ENCODE data around the gene KCNJ10. TPM values are rescaled to one million over a fixed set of nuclear protein-coding genes. Genes with fewer than 3 reads are reported as not detected.

Gene KCNJ10
- total RNA-seq, 1 experiment from 2014 or later, result 1.4 TPM

DNA sequence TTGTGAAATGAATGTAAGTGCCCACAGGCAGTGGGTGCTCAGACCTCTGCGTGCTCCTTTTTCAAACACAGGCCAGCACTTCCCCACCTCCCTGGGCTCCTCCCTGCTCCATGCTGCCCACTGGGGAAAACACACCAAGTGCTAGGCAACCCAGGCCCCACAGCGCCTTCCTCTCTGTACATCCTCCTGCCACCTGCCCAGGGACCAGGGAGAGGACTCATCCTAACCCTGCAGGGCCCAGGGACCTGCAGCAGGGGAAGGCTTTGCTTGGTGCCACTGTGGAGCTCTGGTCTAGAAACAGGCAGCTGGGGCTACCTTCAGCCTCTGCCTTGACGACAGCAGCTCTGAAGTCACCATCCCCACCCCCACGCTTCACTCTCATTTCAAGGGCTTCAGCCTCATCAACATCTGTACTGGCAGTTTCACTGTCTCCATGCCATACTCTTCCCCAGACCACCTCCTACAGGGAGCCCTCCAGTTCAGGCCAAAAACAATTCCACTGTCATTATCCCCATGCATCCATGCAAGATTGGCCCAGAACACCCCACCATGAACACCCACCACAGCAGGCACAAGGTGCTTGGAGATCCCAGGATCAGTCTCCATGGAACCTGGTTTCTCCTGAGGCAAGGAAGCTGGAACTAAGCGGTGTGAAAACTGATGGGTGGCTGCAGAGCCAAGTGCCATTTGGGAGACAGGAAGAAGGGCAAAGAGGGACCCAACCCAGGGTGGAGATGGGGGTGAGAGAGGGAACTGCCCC, 27.4 kb upstream of the KCNJ10 start:
- ATAC-seq (no peak), DNase-seq (ENCODE audit: low spot score) (no peak)
- H3K27ac Mint-ChIP-seq, result peak overlapping the region; percentile 87
- H3K27me3 Mint-ChIP-seq (ENCODE audit: low read depth), result peaks cover 5% of the 10 kb centered on the region; the same call in 1 of the 2 replicates
- H3K36me3 Mint-ChIP-seq, result peaks cover 16% of the 10 kb centered on the region
- peak overlapping the region; percentile 87 for H3K4me3 Mint-ChIP-seq
- TF ChIP-seq CREM (CRISPR knock-in tag; IDR thresholded peaks at IDR 0.05), result 0 out of 2 replicates have a peak, but pooled peaks have one; percentile 21
- no peak for TF ChIP-seq ZNF416 (CRISPR knock-in tag; IDR thresholded peaks at IDR 0.05)
- ChIA-PET CTCF (interaction anchor here (1.2 to 6.5 kb wide), 15 partner anchors 11 to 319 kb away, joined by 3 to 170 read pairs (median 13); partner anchors contain the start of gene ATP1A2), POLR2A (interaction anchor here (0.8 to 2.1 kb wide), 5 partner anchors 9 to 165 kb away, joined by 3 to 6 read pairs (median 4); partner anchors contain the start of gene DCAF8)
- no peaks in the 10 kb centered on the region for H3K9me3 Mint-ChIP-seq
- peaks cover 57% of the 10 kb centered on the region for H3K4me1 Mint-ChIP-seq

DNA sequence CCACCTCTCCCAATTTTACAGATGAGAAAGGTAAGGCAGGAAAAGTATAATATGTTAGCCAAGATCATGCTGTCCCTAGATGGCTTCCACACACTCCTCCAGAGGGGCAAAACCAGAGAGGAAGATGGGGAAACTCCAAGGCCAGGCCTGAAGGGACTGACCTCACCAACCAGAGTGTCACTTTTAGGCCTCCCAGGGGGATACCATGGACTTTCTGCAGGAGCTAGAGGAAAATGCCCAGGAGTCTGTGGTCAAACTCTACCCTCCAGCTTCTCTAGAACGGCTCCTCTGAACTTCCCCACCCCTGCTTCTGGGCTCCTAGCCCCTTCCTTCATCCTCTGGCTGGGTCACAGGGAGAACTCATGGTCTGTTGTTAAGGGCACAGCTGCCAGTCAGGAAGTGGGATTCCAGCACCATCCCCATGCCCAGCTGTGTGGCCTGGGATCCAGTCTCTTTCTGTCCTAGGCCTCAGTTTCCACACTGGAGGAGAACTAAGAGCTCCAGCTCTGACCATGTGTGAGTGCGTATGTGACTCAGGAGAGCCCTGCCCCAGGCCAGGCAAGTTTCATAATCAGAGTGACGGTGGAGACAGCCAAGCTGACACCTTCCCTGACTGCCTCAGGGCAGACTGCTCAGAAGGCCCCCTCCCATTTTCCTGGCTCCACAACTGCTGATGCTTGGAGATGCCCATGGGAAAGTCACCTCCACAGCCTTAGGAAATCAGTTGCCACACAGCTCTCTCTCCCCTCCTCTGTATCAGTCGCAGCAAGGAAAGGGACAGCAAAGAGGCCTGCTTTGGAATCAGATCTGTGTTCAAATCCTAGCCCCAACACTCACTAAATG, 26.5 kb upstream of the KCNJ10 start:
- peaks cover 5% of the 10 kb centered on the region; the same call in 1 of the 2 replicates for H3K27me3 Mint-ChIP-seq (ENCODE audit: low read depth)
- peak overlapping the region; percentile 87 for H3K4me3 Mint-ChIP-seq
- CTCF ChIA-PET, result interaction anchor here (0.7 to 6.5 kb wide), 19 partner anchors 11 to 320 kb away, joined by 3 to 170 read pairs (median 7); partner anchors contain the start of genes ATP1A2 and KCNJ9
- peaks cover 50% of the 10 kb centered on the region for H3K4me1 Mint-ChIP-seq
- DNase-seq (ENCODE audit: low spot score) (no peak), ATAC-seq (no peak)
- TF ChIP-seq, protein P1, sequence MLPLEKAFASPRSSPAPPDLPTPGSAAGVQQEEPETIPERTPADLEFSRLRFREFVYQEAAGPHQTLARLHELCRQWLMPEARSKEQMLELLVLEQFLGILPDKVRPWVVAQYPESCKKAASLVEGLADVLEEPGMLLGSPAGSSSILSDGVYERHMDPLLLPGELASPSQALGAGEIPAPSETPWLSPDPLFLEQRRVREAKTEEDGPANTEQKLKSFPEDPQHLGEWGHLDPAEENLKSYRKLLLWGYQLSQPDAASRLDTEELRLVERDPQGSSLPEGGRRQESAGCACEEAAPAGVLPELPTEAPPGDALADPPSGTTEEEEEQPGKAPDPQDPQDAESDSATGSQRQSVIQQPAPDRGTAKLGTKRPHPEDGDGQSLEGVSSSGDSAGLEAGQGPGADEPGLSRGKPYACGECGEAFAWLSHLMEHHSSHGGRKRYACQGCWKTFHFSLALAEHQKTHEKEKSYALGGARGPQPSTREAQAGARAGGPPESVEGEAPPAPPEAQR (CRISPR knock-in tag; IDR thresholded peaks at IDR 0.05), result no peak
- TF ChIP-seq KAT7 (CRISPR knock-in tag; IDR thresholded peaks at IDR 0.05; ENCODE audit: borderline replicate concordance), result 0 out of 2 replicates have a peak, but pooled peaks have one; percentile 64
- no peaks in the 10 kb centered on the region for H3K9me3 Mint-ChIP-seq
- POLR2A ChIA-PET, result interaction anchor here (1.3 kb wide), 1 partner anchor 9 kb away, joined by 4 read pairs; no protein-coding TSS in a partner anchor
- peaks cover 22% of the 10 kb centered on the region for H3K36me3 Mint-ChIP-seq
- peak overlapping the region; percentile 87 for H3K27ac Mint-ChIP-seq

DNA sequence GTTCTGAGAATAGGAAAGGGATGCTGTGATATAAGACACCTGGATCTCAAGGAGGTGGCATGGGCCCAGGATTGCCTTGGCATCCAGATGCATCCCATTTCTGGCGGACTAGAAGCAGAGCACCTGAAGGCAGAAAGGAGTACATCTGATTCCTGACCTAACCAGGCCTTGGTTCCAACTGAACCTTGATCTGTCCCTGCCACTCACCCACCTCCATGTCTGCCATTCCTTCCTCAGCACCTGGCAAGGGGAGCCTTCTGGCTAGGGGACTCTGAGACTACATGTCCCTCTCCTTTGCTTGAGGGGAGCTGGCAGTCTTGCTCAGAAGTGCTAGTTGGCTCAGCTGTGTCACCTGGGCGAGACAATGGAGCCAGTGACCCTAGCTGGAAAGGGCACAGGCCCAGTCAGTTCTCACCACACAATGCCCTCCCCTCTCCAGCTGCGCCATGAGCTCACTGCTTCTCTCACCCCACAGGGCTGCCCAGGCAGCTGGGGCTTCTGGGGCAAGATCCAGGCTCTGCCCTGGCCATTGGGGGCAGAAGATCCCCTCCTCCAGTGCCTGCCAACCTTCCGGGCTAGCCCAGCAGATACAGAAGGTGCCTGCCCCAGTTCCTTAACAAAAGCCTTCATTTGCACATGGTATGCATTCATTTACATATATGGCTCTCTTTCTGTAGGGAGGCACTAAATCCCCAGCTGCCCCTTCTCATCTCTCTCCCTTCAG, 25.6 kb upstream of the KCNJ10 start:
- Mint-ChIP-seq H3K27ac (peak overlapping the region; percentile 87), H3K9me3 (no peaks in the 10 kb centered on the region), H3K4me3 (peak overlapping the region; percentile 87), H3K4me1 (peaks cover 51% of the 10 kb centered on the region), H3K27me3 (ENCODE audit: low read depth) (peaks cover 5% of the 10 kb centered on the region; the same call in 1 of the 2 replicates), H3K36me3 (peaks cover 22% of the 10 kb centered on the region)
- POLR2A ChIA-PET, result interaction anchor here (1.3 to 1.5 kb wide), 2 partner anchors 8 to 10 kb away, joined by 4 to 5 read pairs; no protein-coding TSS in a partner anchor
- TF ChIP-seq CBFB (CRISPR knock-in tag; IDR thresholded peaks at IDR 0.05; ENCODE audit: low read depth) (no peak), TP53 (CRISPR knock-in tag; IDR thresholded peaks at IDR 0.05) (no peak), ZNF671 (CRISPR knock-in tag; IDR thresholded peaks at IDR 0.05) (no peak), FOXP1 (CRISPR knock-in tag; IDR thresholded peaks at IDR 0.05; ENCODE audit: borderline replicate concordance) (no peak), ZBTB21 (CRISPR knock-in tag; IDR thresholded peaks at IDR 0.05; ENCODE audit: borderline replicate concordance) (0 out of 2 replicates have a peak, but pooled peaks have one; percentile 34), NR1H2 (CRISPR knock-in tag; IDR thresholded peaks at IDR 0.05) (no peak), ZNF416 (CRISPR knock-in tag; IDR thresholded peaks at IDR 0.05) (no peak), SP1 (CRISPR knock-in tag; conservative IDR thresholded peaks at IDR 0.05) (peak; percentile 50; the same call in 1 of the 2 replicates), HMGA2 (CRISPR knock-in tag; IDR thresholded peaks at IDR 0.05) (no peak), NFATC4 (CRISPR knock-in tag; IDR thresholded peaks at IDR 0.05) (no peak)
- TF ChIP-seq, protein P1 (CRISPR knock-in tag; IDR thresholded peaks at IDR 0.05), result no peak
- TF ChIP-seq, protein P2, sequence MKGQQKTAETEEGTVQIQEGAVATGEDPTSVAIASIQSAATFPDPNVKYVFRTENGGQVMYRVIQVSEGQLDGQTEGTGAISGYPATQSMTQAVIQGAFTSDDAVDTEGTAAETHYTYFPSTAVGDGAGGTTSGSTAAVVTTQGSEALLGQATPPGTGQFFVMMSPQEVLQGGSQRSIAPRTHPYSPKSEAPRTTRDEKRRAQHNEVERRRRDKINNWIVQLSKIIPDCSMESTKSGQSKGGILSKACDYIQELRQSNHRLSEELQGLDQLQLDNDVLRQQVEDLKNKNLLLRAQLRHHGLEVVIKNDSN (CRISPR knock-in tag; IDR thresholded peaks at IDR 0.05), result no peak
- TF ChIP-seq, protein P3, sequence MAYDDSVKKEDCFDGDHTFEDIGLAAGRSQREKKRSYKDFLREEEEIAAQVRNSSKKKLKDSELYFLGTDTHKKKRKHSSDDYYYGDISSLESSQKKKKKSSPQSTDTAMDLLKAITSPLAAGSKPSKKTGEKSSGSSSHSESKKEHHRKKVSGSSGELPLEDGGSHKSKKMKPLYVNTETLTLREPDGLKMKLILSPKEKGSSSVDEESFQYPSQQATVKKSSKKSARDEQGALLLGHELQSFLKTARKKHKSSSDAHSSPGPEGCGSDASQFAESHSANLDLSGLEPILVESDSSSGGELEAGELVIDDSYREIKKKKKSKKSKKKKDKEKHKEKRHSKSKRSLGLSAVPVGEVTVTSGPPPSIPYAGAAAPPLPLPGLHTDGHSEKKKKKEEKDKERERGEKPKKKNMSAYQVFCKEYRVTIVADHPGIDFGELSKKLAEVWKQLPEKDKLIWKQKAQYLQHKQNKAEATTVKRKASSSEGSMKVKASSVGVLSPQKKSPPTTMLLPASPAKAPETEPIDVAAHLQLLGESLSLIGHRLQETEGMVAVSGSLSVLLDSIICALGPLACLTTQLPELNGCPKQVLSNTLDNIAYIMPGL (CRISPR knock-in tag; IDR thresholded peaks at IDR 0.05), result no peak
- TF ChIP-seq, protein P4, sequence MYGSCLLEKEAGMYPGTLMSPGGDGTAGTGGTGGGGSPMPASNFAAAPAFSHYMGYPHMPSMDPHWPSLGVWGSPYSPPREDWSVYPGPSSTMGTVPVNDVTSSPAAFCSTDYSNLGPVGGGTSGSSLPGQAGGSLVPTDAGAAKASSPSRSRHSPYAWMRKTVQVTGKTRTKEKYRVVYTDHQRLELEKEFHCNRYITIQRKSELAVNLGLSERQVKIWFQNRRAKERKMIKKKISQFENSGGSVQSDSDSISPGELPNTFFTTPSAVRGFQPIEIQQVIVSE (CRISPR knock-in tag; IDR thresholded peaks at IDR 0.05; ENCODE audit: borderline replicate concordance), result no peak
- DNase-seq (ENCODE audit: low spot score) (peak; percentile 58), ATAC-seq (peak; percentile 60)
- CTCF ChIA-PET, result interaction anchor here (0.7 to 6.5 kb wide), 19 partner anchors 10 to 321 kb away, joined by 3 to 170 read pairs (median 7); partner anchors contain the start of genes ATP1A2 and KCNJ9

All from WTC11 (cell line).